GM18873 (cell line): Measurements from ENCODE around the gene IDE.

ENCODE experiments used
- ATAC-seq: cut with Tn5 transposase; IDR thresholded peaks from one replicate; pipeline ENCODE4 v1.9.1; 2021; ENCODE audit warnings: mild to moderate bottlenecking, moderate library complexity, moderate number of reproducible peaks; ENCODE audit not compliant: unreplicated experiment, low FRiP score

Gene IDE

DNA sequence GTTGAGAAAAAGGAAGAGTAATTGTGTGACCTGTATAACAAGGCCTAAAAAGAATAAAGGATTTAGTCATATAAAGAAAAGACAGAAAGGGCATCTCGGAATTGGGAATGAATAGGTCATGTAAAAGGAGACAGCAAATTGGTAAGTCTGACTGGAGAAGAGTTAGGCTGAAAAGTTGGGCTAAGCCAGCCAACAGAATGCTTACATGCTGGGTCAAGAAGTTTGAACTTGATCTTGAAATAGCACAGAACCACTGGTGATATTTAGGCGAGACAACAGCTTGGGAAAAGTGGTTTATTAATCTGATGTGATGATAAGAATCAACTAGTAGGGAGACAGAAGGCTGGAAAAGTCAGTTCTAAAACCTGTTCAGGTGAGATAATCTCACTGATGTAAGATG, 4.8 kb downstream of the IDE start:
- ATAC-seq: no peak

GRCh38 chr10:92567952-92568600, 5.8 kb downstream of the IDE start:
- no peak for ATAC-seq

GRCh38 chr10:92562424-92562823, 11.5 kb downstream of the IDE start:
- no peak for ATAC-seq

DNA sequence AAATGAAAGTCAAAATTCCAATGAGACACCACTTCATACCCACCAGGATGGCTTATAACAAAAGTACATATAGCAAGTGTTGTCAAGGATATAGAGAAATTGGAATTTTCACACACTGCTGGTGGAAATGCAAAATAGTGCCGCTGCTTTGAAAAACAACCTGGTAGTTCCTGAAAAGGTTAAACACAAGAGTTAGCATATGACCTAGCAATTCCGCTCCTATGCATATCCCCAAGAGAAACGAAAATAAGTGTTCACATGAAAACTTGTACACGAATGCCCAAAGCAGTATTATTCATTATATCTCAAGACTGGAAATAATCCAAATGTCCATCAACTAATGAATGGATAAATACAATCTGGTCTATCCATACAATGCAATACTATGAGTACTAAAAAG, 14.8 kb downstream of the IDE start:
- no peak for ATAC-seq

GRCh38 chr10:92553959-92554358, 19.9 kb downstream of the IDE start:
- ATAC-seq: no peak

- ATAC-seq: no peak
Observed at GRCh38 chr10:92552310-92552709, 21.6 kb downstream of the IDE start.

DNA sequence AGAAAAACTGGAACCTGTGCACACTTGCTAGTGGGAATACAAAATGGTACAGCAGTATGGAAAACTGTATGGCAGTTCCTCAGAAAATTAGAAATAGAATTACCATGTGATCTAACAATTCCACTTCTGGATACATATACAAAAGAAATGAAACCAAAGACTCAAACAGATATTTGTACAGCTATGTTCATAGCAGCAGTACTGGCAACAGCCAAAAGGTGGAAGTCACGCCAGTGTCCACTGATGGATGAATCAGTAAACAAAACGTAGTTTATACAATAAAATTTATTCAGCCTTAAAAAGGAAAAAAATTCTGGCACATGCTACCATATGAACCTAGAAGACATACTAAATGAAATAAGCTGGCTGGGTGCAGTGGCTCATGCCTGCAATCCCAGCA, 23.0 kb downstream of the IDE start:
- no peak for ATAC-seq

DNA sequence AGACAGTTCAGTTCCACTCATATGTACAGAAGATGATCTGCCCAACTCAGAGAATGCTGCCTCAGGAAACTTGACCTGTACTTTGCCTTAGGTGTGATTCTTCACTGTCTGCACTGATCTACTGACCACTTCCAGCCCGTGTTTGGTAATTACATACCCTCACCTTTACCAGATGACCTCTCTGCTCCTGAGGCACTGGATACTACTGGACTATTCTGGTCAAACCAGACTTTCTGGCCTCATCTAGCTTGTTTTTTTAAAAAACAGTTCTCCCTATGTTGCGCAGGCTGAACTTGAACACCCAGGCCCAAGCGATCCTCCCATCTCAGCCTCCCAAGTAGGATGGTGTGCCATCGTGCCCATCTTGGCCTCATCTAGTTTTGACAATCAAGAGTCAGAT, 26.2 kb downstream of the IDE start:
- ATAC-seq: no peak

GRCh38 chr10:92545556-92545955, 28.3 kb downstream of the IDE start:
- ATAC-seq: no peak

GRCh38 chr10:92544296-92544695, 29.6 kb downstream of the IDE start:
- no peak for ATAC-seq

- ATAC-seq: no peak
Observed at GRCh38 chr10:92542458-92542857, 31.4 kb downstream of the IDE start.

GRCh38 chr10:92541583-92541982, 32.3 kb downstream of the IDE start:
- ATAC-seq: no peak

GRCh38 chr10:92538231-92538958, 35.5 kb downstream of the IDE start:
- no peak for ATAC-seq

DNA sequence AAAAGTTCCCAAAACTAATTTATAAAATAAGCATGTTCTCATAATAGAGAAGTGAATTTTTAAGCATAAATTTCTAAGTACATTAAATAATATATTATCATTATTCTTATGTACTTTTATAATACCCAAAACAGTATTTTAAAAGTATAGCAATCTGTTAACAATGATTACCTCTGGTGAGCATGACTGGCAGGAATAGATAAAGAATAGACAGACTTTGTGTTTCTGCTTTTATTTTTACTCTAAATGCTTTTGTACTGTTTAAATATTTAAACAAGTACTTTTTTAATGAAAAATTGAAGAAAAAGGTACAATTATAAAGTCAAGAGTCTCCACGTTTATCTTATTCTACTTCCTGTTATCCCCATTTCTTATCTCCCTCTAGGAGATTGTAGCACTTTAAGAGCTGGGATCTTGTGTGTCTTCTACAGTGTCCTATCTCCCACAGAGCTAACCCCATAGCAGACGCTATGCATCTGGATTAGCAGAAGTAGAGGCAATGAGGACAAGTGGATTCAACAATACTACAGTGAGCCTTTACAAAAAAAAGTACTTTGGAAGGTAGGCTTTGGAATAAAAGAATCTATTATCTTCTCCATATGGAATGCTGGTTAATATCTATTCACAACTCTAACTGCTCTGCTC, 42.9 kb downstream of the IDE start:
- no peak for ATAC-seq

DNA sequence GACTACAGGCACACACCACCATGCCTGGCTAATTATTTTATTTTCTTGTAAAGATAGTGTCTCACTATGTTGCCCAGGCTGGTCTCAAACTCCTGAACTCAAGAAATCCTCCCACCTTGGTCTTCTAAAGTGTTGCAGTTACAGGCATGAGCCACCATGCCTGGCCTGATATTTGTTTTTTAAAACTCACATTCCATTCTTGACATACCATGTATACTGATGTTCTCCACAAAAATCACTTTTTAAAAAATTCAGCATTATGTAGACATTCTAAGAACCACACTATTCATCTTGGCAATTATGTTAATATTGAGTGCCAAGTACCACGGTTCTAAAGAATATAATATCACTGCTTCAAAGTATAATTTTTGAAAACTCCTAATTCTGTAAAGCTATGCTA, 43.5 kb downstream of the IDE start:
- no peak for ATAC-seq

DNA sequence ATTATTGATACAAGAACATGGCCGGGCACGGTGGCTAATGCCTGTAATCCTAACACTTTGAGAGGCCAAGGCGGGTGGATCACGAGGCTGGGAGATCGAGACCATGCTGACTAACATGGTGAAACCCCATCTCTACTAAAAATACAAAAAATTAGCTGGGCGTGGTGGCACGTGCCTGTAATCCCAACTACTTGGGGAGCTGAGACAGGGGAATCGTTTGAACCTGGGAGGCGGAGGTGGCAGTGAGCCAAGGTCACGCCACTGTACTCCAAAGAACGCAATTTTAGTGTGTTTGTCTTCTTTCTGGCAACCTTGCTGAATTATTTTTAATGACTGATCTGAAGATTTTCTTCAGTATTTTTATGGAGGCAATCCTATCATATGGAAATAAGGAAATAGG, 46.2 kb downstream of the IDE start:
- no peak for ATAC-seq

DNA sequence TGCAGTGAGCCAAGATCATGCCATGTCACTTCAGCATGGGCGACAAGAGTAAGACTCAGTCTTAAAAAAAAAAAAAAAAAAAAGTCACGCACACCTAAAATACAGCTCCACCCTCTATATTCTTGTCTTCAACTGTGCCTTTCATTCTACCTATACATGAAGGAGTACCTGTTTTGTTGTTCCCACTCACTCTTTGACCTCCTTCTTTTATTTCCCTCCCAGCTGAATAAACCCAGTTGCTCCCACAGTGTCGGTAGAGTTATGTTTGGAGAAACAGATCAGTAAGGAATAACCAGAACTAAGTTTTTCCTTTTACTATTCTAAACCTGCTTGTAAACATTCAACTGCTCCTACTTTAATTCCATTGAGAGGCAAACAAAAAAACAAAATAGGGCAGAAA, 50.3 kb downstream of the IDE start:
- ATAC-seq: no peak

- ATAC-seq: peak; percentile 76
Observed at GRCh38 chr10:92517034-92517655, 56.7 kb downstream of the IDE start.

DNA sequence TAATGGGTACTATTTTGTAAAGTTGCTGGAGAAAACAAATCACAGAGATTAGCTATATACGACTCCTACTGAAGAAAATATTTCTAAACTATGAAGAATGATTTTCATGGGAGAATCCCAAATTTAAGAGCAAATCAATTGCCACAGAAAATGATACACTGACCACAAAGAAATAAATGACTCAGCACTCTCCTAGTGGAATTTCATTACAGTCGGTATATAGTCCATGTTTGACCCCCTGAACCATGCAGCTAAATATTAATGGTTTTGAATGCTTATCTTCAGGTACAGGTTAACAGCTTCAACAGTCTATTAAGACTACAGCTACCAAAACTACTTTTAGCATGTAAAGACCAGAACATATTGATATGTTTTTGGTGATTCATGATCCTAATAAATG, 65.0 kb downstream of the IDE start:
- ATAC-seq: no peak

GRCh38 chr10:92506336-92506735, 67.6 kb downstream of the IDE start:
- ATAC-seq: no peak

GRCh38 chr10:92505044-92505443, 68.8 kb downstream of the IDE start:
- no peak for ATAC-seq
